Skeletal muscle tissue (tissue), 2 donors: ENCODE measurements around the gene FSHR. TPM values are rescaled to one million over a fixed set of nuclear protein-coding genes. Genes with fewer than 3 reads are reported as not detected.

Experiments
- small RNA-seq: library from RNA; depleted of rRNA; stranded (forward); fragments of <200 nt; gene quantifications from one replicate; pipeline ENCODE3, GENCODE V24; 2014
- total RNA-seq: library from RNA; depleted of rRNA; stranded (reverse); fragments of >200 nt; gene quantifications from one replicate; pipeline ENCODE4 v1.2.3, GENCODE V29; 2014

FSHR gene
- total RNA-seq, 1 donor from 2014 or later = 0.52 TPM

Small RNA genes within 50 kb of the gene (small RNA-seq; reads per million reads assigned to genes)
- not detected for gene MIR548BA
